Subcutaneous abdominal adipose tissue (tissue), 5 donors: Measurements from ENCODE around the gene EED.
"Not testable (repeated sequence)": the region's sequence is repeated elsewhere in the genome, so short reads cannot be mapped to it uniquely, and the experiment has no call there.

Experiments
- H3K27ac ChIP-seq: one replicate; pipeline ENCODE4 v1.7.0; 2013; ENCODE audit warnings: low read depth, mild to moderate bottlenecking, inconsistent platforms, low read length, moderate library complexity
- H3K27me3 ChIP-seq, 5 donors: one replicate each; pipeline ENCODE4 v1.7.0; 2013; ENCODE audit warnings: low read length in 5 of 5, inconsistent platforms in 1 of 5; ENCODE audit not compliant: control insufficient read depth in 5 of 5, insufficient read depth in 4 of 5
- H3K36me3 ChIP-seq, 5 donors: one replicate each; pipeline ENCODE4 v1.7.0; 2013; ENCODE audit warnings: low read length in 5 of 5; ENCODE audit not compliant: control insufficient read depth in 5 of 5, insufficient read depth in 5 of 5
- H3K4me1 ChIP-seq, 5 donors: one replicate each; pipeline ENCODE4 v1.7.0; 2013; ENCODE audit warnings: low read length in 5 of 5, mild to moderate bottlenecking in 3 of 5, moderate library complexity in 1 of 5; ENCODE audit not compliant: control insufficient read depth in 5 of 5, insufficient read depth in 5 of 5
- H3K4me3 ChIP-seq, 5 donors: one replicate each; pipeline ENCODE4 v1.7.0; 2013; ENCODE audit warnings: low read length in 5 of 5, low read depth in 1 of 5
- H3K9ac ChIP-seq, 5 donors: one replicate each; pipeline ENCODE4 v1.7.0; 2013; ENCODE audit warnings: low read length in 5 of 5, mild to moderate bottlenecking in 4 of 5, moderate library complexity in 3 of 5
- H3K9me3 ChIP-seq, 5 donors: one replicate each; pipeline ENCODE4 v1.7.0; 2013; ENCODE audit warnings: low read length in 5 of 5; ENCODE audit not compliant: control insufficient read depth in 5 of 5
- donor health status: healthy.
- donor health status: healthy.
- donor health status: healthy.
- donor health status: healthy.
- donor health status: healthy.

EED gene

GRCh38 chr11:86308710-86309109 lies 64.2 kb downstream of the EED start:
- not testable (repeated sequence) for H3K27me3 ChIP-seq, H3K27ac ChIP-seq, H3K4me1 ChIP-seq, H3K9ac ChIP-seq, H3K9me3 ChIP-seq, H3K36me3 ChIP-seq, H3K4me3 ChIP-seq

GRCh38 chr11:86313793-86314192 lies 69.2 kb downstream of the EED start:
- Histone ChIP-seq H3K9me3 (no peaks in the 10 kb centered on the region), H3K4me3 (no peak overlapping the region), H3K27ac (no peak overlapping the region), H3K36me3 (peaks cover 0 to 14% (median 5%) of the 10 kb centered on the region in 5 donors), H3K9ac (no peak overlapping the region), H3K27me3 (no peaks in the 10 kb centered on the region), H3K4me1 (no peaks in the 10 kb centered on the region)

DNA sequence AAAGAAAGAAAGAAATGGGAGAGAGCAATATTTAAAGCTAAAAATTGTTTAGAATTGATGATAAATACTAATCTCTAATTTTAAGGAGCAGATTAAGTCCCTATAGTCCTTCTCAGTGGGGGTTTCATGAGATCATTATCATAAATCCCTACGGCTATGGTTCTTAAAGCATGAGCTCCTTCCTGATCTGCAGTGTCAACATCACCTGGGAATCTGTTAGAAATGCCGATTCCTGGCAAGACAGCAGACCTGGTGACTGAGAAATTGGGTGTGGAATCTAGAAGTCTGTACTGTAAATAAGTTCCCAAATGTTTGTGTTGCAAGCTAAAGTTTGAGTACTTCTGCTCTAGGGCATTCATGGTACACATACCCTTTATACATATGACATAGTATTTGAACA lies 70.1 kb downstream of the EED start:
- no peaks in the 10 kb centered on the region for H3K4me1 ChIP-seq
- H3K9ac ChIP-seq, result no peak overlapping the region
- H3K4me3 ChIP-seq, result no peak overlapping the region
- H3K27ac ChIP-seq, result no peak overlapping the region
- H3K9me3 ChIP-seq, result no peaks in the 10 kb centered on the region
- no peaks in the 10 kb centered on the region for H3K27me3 ChIP-seq
- peaks cover 0 to 16% (median 7%) of the 10 kb centered on the region in 5 donors for H3K36me3 ChIP-seq
